WTC11 (cell line): ENCODE measurements around the gene HES5.

Source experiments
- CTCF ChIP-seq: fragments of 200-600 bp; IDR thresholded peaks from 2 replicates; pipeline ENCODE4 v1.8.0; 2022; ENCODE audit warnings: antibody characterized with exemption
- GTF2I ChIP-seq: fragments of 250-450 bp; sonication (Bioruptor Pico); conservative IDR thresholded peaks from 2 replicates; pipeline ENCODE4 v1.4.0; 2021; ENCODE audit warnings: mild to moderate bottlenecking
- SOX15 ChIP-seq: fragments of 250-450 bp; sonication (Bioruptor Pico); IDR thresholded peaks from 2 replicates; pipeline ENCODE4 v1.9.0; 2021; ENCODE audit warnings: mild to moderate bottlenecking
- TF ChIP-seq, protein P1 (sequence below): fragments of 250-450 bp; sonication (Bioruptor Pico); IDR thresholded peaks from 2 replicates; pipeline ENCODE4 v1.8.0; 2021; ENCODE audit warnings: mild to moderate bottlenecking
- TF ChIP-seq, protein P2 (sequence below): sonication (generic); formaldehyde crosslinking; IDR thresholded peaks from 2 replicates; pipeline ENCODE4 v1.8.1; 2022; ENCODE audit warnings: low read depth, missing genetic modification reagents, borderline replicate concordance

DNA sequence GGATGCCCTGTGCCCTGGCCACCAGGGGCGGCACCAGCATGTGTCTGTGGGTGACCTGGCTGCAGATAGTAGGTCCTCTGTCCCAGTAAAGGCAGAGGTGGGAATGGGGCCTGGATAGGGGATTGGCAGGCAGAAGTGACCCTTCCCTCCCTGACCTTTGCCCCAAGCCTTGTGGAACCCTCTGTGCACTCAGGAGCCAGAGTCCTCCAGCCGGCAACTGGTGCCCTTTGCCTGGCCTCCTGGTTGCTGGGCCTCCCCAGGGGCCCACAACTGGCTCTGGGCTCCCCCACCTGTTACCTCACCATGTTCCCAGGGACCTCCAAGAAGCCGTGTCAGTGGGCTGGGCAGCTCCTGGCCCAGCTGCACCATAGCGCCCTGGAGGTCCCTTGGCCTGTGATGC lies 44.0 kb downstream of the HES5 start:
- no peak for TF ChIP-seq CTCF
- TF ChIP-seq, protein P1, sequence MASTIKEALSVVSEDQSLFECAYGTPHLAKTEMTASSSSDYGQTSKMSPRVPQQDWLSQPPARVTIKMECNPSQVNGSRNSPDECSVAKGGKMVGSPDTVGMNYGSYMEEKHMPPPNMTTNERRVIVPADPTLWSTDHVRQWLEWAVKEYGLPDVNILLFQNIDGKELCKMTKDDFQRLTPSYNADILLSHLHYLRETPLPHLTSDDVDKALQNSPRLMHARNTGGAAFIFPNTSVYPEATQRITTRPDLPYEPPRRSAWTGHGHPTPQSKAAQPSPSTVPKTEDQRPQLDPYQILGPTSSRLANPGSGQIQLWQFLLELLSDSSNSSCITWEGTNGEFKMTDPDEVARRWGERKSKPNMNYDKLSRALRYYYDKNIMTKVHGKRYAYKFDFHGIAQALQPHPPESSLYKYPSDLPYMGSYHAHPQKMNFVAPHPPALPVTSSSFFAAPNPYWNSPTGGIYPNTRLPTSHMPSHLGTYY (CRISPR knock-in tag) = no peak
- TF ChIP-seq, protein P2, sequence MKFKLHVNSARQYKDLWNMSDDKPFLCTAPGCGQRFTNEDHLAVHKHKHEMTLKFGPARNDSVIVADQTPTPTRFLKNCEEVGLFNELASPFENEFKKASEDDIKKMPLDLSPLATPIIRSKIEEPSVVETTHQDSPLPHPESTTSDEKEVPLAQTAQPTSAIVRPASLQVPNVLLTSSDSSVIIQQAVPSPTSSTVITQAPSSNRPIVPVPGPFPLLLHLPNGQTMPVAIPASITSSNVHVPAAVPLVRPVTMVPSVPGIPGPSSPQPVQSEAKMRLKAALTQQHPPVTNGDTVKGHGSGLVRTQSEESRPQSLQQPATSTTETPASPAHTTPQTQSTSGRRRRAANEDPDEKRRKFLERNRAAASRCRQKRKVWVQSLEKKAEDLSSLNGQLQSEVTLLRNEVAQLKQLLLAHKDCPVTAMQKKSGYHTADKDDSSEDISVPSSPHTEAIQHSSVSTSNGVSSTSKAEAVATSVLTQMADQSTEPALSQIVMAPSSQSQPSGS (CRISPR knock-in tag) = no peak
- TF ChIP-seq SOX15 = no peak
- TF ChIP-seq GTF2I (CRISPR knock-in tag) = no peak
